ENCODE data around the gene CASP2. TPM values are rescaled to one million over a fixed set of nuclear protein-coding genes. Genes with fewer than 3 reads are reported as not detected.

Gene CASP2
- total and polyA plus RNA-seq, 2 of the 13 experiments (the other 11 are each of a cell fraction or from before 2014, with no cell fraction given) = 10.2 to 13.7 TPM

DNA sequence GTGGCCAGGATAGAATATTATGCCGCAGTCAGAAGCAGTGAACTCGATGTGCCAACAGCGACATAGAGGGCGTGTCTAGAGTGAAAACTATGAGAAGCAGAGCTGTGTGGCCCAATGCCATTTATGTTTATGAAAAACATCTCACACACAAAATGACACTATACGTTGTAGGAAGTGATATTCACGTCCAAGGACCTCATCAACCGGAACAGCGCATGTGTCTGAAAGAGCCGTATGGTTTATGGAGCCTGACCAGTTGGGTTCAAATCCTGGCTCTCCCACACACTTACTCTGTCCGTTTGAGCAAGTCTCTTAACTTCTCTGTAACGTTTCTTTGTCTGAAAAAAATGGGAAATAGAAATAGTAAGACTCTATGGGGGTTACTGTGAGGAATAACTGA lies 45.8 kb upstream of the CASP2 start:
- no peak overlapping the region for H3K27ac ChIP-seq (ENCODE audit: extremely low read length, insufficient read depth, low read length)
- intact Hi-C loops (cut with micrococcal nuclease; ENCODE audit: unreplicated experiment) = no loop called here
- no peaks in the 10 kb centered on the region for H3K27me3 ChIP-seq (ENCODE audit: control insufficient read depth in 1 of 2, insufficient read depth in 2 of 2, low read length in 2 of 2)
- WGBS (ENCODE audit: low lambda C conversion rate) = 69% methylated on average over 11 of the region's 11 CpGs
- CTCF ChIA-PET (ENCODE audit: low intra/inter-chr PET ratio, low total read pairs) = no interaction called here
- H3K9me3 ChIP-seq (ENCODE audit: low read length) = no peaks in the 10 kb centered on the region
- FAIRE-seq (no peak), ATAC-seq (no peak), DNase-seq (ENCODE audit: low spot score) (no peak)
- POLR2A ChIA-PET = interaction anchor here (2.0 kb wide), 1 partner anchor 21 kb away, joined by 7 read pairs; the partner anchor contains the start of gene GSTK1
- no peaks in the 10 kb centered on the region for H3K79me2 ChIP-seq (ENCODE audit: insufficient read depth, low read length)
- H3K4me2 ChIP-seq (ENCODE audit: low read depth, low read length) = no peak overlapping the region
- peaks cover 23% of the 10 kb centered on the region for H3K4me1 ChIP-seq (ENCODE audit: insufficient read depth, low read length)
- no TSS peak for BruUV-seq (replicated peaks)
- H4K20me1 ChIP-seq (ENCODE audit: insufficient read depth, low read length) = no peaks in the 10 kb centered on the region
- no peak overlapping the region for H3K4me3 ChIP-seq (replicated peaks in 1 of 3; ENCODE audit: insufficient read depth in 1 of 3, low read depth in 2 of 3, low read length in 3 of 3)
- no peak overlapping the region for H3K9ac ChIP-seq (ENCODE audit: insufficient read depth, low read depth, low read length)
- H2AFZ ChIP-seq (ENCODE audit: low read length) = no peak overlapping the region
- in situ Hi-C loops (cut with HindIII; ENCODE audit: extremely low pct_ligation_motif_present, low pct_unique_long_range_greater_than_20kb) = loop anchor here (5.0 kb wide), 1 partner anchor 60 kb away; no protein-coding TSS in a partner anchor
- H3K36me3 ChIP-seq (replicated peaks in 1 of 2; ENCODE audit: control insufficient read depth in 1 of 2, insufficient read depth in 2 of 2, low read length in 2 of 2) = no peaks in the 10 kb centered on the region
- no peak for TF ChIP-seq PHF20 (CRISPR knock-in tag; IDR thresholded peaks at IDR 0.05)
- no peak for TF ChIP-seq CCAR2 (optimal IDR thresholded peaks at IDR 0.05; ENCODE audit: low read depth, low read length)
- TF ChIP-seq ZNF776 (CRISPR knock-in tag; IDR thresholded peaks at IDR 0.05) = no peak
- TF ChIP-seq, protein P1, sequence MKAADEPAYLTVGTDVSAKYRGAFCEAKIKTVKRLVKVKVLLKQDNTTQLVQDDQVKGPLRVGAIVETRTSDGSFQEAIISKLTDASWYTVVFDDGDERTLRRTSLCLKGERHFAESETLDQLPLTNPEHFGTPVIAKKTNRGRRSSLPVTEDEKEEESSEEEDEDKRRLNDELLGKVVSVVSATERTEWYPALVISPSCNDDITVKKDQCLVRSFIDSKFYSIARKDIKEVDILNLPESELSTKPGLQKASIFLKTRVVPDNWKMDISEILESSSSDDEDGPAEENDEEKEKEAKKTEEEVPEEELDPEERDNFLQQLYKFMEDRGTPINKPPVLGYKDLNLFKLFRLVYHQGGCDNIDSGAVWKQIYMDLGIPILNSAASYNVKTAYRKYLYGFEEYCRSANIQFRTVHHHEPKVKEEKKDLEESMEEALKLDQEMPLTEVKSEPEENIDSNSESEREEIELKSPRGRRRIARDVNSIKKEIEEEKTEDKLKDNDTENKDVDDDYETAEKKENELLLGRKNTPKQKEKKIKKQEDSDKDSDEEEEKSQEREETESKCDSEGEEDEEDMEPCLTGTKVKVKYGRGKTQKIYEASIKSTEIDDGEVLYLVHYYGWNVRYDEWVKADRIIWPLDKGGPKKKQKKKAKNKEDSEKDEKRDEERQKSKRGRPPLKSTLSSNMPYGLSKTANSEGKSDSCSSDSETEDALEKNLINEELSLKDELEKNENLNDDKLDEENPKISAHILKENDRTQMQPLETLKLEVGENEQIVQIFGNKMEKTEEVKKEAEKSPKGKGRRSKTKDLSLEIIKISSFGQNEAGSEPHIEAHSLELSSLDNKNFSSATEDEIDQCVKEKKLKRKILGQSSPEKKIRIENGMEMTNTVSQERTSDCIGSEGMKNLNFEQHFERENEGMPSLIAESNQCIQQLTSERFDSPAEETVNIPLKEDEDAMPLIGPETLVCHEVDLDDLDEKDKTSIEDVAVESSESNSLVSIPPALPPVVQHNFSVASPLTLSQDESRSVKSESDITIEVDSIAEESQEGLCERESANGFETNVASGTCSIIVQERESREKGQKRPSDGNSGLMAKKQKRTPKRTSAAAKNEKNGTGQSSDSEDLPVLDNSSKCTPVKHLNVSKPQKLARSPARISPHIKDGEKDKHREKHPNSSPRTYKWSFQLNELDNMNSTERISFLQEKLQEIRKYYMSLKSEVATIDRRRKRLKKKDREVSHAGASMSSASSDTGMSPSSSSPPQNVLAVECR (CRISPR knock-in tag; IDR thresholded peaks at IDR 0.05; ENCODE audit: borderline replicate concordance) = no peak
- no peak for TF ChIP-seq ZKSCAN5 (CRISPR knock-in tag; IDR thresholded peaks at IDR 0.05)
- no peak for TF ChIP-seq SOX5 (CRISPR knock-in tag; IDR thresholded peaks at IDR 0.05; ENCODE audit: borderline replicate concordance)
- TF ChIP-seq, protein P2, sequence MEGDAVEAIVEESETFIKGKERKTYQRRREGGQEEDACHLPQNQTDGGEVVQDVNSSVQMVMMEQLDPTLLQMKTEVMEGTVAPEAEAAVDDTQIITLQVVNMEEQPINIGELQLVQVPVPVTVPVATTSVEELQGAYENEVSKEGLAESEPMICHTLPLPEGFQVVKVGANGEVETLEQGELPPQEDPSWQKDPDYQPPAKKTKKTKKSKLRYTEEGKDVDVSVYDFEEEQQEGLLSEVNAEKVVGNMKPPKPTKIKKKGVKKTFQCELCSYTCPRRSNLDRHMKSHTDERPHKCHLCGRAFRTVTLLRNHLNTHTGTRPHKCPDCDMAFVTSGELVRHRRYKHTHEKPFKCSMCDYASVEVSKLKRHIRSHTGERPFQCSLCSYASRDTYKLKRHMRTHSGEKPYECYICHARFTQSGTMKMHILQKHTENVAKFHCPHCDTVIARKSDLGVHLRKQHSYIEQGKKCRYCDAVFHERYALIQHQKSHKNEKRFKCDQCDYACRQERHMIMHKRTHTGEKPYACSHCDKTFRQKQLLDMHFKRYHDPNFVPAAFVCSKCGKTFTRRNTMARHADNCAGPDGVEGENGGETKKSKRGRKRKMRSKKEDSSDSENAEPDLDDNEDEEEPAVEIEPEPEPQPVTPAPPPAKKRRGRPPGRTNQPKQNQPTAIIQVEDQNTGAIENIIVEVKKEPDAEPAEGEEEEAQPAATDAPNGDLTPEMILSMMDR (CRISPR knock-in tag; IDR thresholded peaks at IDR 0.05) = no peak
- TF ChIP-seq GLI4 (CRISPR knock-in tag; IDR thresholded peaks at IDR 0.05; ENCODE audit: borderline replicate concordance) = no peak
- TF ChIP-seq, protein P3, sequence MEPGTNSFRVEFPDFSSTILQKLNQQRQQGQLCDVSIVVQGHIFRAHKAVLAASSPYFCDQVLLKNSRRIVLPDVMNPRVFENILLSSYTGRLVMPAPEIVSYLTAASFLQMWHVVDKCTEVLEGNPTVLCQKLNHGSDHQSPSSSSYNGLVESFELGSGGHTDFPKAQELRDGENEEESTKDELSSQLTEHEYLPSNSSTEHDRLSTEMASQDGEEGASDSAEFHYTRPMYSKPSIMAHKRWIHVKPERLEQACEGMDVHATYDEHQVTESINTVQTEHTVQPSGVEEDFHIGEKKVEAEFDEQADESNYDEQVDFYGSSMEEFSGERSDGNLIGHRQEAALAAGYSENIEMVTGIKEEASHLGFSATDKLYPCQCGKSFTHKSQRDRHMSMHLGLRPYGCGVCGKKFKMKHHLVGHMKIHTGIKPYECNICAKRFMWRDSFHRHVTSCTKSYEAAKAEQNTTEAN (CRISPR knock-in tag; conservative IDR thresholded peaks at IDR 0.05) = no peak
- TF ChIP-seq HNRNPLL (IDR thresholded peaks at IDR 0.05; ENCODE audit: low read depth, low read length, poor library complexity, severe bottlenecking) = no peak
- TF ChIP-seq REPIN1 (CRISPR knock-in tag; IDR thresholded peaks at IDR 0.05; ENCODE audit: borderline replicate concordance, low read depth) = no peak
- TF ChIP-seq ZNF354B (CRISPR knock-in tag; IDR thresholded peaks at IDR 0.05) = no peak
- TF ChIP-seq, protein P4, sequence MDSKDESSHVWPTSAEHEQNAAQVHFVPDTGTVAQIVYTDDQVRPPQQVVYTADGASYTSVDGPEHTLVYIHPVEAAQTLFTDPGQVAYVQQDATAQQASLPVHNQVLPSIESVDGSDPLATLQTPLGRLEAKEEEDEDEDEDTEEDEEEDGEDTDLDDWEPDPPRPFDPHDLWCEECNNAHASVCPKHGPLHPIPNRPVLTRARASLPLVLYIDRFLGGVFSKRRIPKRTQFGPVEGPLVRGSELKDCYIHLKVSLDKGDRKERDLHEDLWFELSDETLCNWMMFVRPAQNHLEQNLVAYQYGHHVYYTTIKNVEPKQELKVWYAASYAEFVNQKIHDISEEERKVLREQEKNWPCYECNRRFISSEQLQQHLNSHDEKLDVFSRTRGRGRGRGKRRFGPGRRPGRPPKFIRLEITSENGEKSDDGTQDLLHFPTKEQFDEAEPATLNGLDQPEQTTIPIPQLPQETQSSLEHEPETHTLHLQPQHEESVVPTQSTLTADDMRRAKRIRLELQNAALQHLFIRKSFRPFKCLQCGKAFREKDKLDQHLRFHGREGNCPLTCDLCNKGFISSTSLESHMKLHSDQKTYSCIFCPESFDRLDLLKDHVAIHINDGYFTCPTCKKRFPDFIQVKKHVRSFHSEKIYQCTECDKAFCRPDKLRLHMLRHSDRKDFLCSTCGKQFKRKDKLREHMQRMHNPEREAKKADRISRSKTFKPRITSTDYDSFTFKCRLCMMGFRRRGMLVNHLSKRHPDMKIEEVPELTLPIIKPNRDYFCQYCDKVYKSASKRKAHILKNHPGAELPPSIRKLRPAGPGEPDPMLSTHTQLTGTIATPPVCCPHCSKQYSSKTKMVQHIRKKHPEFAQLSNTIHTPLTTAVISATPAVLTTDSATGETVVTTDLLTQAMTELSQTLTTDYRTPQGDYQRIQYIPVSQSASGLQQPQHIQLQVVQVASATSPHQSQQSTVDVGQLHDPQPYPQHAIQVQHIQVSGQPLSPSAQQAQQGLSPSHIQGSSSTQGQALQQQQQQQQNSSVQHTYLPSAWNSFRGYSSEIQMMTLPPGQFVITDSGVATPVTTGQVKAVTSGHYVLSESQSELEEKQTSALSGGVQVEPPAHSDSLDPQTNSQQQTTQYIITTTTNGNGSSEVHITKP (CRISPR knock-in tag; IDR thresholded peaks at IDR 0.05; ENCODE audit: low read depth) = no peak
- TF ChIP-seq ZKSCAN8 (CRISPR knock-in tag; IDR thresholded peaks at IDR 0.05; ENCODE audit: borderline replicate concordance) = no peak
